ENCODE results near the gene SNED1.

DNA sequence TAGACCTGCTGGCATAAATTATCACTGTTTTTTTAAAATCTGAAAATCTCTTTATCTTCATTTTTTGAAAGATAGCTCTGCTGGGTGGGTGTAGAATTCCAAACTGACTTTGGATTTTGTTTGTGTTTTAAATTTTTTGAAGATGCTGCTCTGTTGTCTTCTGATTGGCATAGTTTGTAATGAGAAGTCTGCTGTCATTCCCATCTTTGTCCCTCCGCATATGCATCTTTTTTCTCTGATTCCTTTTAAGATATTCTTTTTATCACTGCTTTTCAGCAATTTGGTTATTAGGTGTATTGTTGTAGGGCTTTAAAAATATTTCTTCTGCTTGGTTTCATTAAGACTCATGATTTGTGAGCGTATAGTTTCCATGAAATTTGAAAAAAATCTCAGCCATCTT lies 7.2 kb downstream of the SNED1 start:
- TF ChIP-seq, protein P1, sequence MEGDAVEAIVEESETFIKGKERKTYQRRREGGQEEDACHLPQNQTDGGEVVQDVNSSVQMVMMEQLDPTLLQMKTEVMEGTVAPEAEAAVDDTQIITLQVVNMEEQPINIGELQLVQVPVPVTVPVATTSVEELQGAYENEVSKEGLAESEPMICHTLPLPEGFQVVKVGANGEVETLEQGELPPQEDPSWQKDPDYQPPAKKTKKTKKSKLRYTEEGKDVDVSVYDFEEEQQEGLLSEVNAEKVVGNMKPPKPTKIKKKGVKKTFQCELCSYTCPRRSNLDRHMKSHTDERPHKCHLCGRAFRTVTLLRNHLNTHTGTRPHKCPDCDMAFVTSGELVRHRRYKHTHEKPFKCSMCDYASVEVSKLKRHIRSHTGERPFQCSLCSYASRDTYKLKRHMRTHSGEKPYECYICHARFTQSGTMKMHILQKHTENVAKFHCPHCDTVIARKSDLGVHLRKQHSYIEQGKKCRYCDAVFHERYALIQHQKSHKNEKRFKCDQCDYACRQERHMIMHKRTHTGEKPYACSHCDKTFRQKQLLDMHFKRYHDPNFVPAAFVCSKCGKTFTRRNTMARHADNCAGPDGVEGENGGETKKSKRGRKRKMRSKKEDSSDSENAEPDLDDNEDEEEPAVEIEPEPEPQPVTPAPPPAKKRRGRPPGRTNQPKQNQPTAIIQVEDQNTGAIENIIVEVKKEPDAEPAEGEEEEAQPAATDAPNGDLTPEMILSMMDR (IDR thresholded peaks at IDR 0.05; ENCODE audit: low read length) = no peak
- TF ChIP-seq EZH2 (optimal IDR thresholded peaks at IDR 0.05; ENCODE audit: low read depth, low read length) (no peak), EZH2phosphoT487 (IDR thresholded peaks at IDR 0.05; ENCODE audit: low read length) (no peak)
